NCI-H2029 treated with DMSO at 0.1 percent for 48 hours (cell line): Measurements from ENCODE around the gene LYRM7.
"Not testable (repeated sequence)": the region's sequence is repeated elsewhere in the genome, so short reads cannot be mapped to it uniquely, and the experiment has no call there.

Experiments
- DNase-seq: peaks from one replicate; lab custom pipeline; 2025; lab: John Stamatoyannopoulos, UW

LYRM7 gene

GRCh38 chr5:131221008-131221703 lies 50.4 kb downstream of the LYRM7 start:
- no peak for DNase-seq

- no peak for DNase-seq
These were observed 51.1 kb downstream of the LYRM7 start for GRCh38 chr5:131221888-131222287.

- DNase-seq = no peak
These were observed 52.0 kb downstream of the LYRM7 start for GRCh38 chr5:131222731-131223130.

- DNase-seq = no peak
These were observed 53.1 kb downstream of the LYRM7 start for GRCh38 chr5:131223751-131224386.

GRCh38 chr5:131224387-131225201 lies 53.9 kb downstream of the LYRM7 start:
- DNase-seq = no peak

GRCh38 chr5:131225282-131225974 lies 54.7 kb downstream of the LYRM7 start:
- DNase-seq = no peak

GRCh38 chr5:131226899-131227298 lies 56.2 kb downstream of the LYRM7 start:
- no peak for DNase-seq

GRCh38 chr5:131228646-131229045 lies 57.9 kb downstream of the LYRM7 start:
- DNase-seq = no peak

GRCh38 chr5:131229623-131230022 lies 58.9 kb downstream of the LYRM7 start:
- DNase-seq = no peak

- DNase-seq = no peak
These were observed 59.7 kb downstream of the LYRM7 start for GRCh38 chr5:131230406-131230805.

GRCh38 chr5:131239686-131240085 lies 68.9 kb downstream of the LYRM7 start:
- no peak for DNase-seq

- DNase-seq = no peak
These were observed 72.0 kb downstream of the LYRM7 start for GRCh38 chr5:131242728-131243255.

- no peak for DNase-seq
These were observed 74.6 kb downstream of the LYRM7 start for GRCh38 chr5:131245312-131245711.

GRCh38 chr5:131245948-131246347 lies 75.2 kb downstream of the LYRM7 start:
- DNase-seq = no peak

GRCh38 chr5:131246504-131246903 lies 75.8 kb downstream of the LYRM7 start:
- no peak for DNase-seq

GRCh38 chr5:131250751-131251475 lies 80.2 kb downstream of the LYRM7 start:
- no peak for DNase-seq

GRCh38 chr5:131252824-131253171 lies 82.1 kb downstream of the LYRM7 start:
- no peak for DNase-seq

- DNase-seq = not testable (repeated sequence)
These were observed 83.3 kb downstream of the LYRM7 start for GRCh38 chr5:131254025-131254424.

GRCh38 chr5:131254741-131255140 lies 84.0 kb downstream of the LYRM7 start:
- no peak for DNase-seq
